IMR-90 (cell line): ENCODE measurements around the gene CFAP97.
A peak's percentile ranks its signal among the peaks of the same experiment; 100 is the strongest.

Experiments
- BHLHE40 ChIP-seq: fragments of 150-350 bp; IDR thresholded peaks from 2 replicates; pipeline ENCODE4 v1.6.1; 2016; ENCODE audit warnings: mild to moderate bottlenecking, low read depth, low read length
- CEBPB ChIP-seq: IDR thresholded peaks from 2 replicates; pipeline ENCODE4 v1.6.1; 2012; ENCODE audit warnings: low read depth, low read length, improper control_type of control experiment
- CTCF ChIP-seq: conservative IDR thresholded peaks from 2 replicates; pipeline ENCODE4 v1.5.1; 2012; ENCODE audit warnings: mild to moderate bottlenecking, low read depth, low read length, improper control_type of control experiment
- MAZ ChIP-seq: IDR thresholded peaks from 2 replicates; pipeline ENCODE4 v1.6.1; 2012; ENCODE audit warnings: low read depth, mild to moderate bottlenecking, low read length, improper control_type of control experiment, moderate library complexity, borderline replicate concordance
- MXI1 ChIP-seq: IDR thresholded peaks from 2 replicates; pipeline ENCODE4 v1.6.1; 2012; ENCODE audit warnings: low read depth, mild to moderate bottlenecking, low read length, moderate library complexity, borderline replicate concordance
- POLR2A ChIP-seq: IDR thresholded peaks from 2 replicates; pipeline ENCODE4 v1.6.1; 2012; ENCODE audit warnings: mild to moderate bottlenecking, low read depth, low read length
- RAD21 ChIP-seq: IDR thresholded peaks from 2 replicates; pipeline ENCODE4 v1.6.1; 2012; ENCODE audit warnings: low read length, improper control_type of control experiment
- RCOR1 ChIP-seq: IDR thresholded peaks from 2 replicates; pipeline ENCODE4 v1.6.1; 2012; ENCODE audit warnings: mild to moderate bottlenecking, low read length, improper control_type of control experiment; ENCODE audit not compliant: insufficient replicate concordance
- RFX5 ChIP-seq: IDR thresholded peaks from 2 replicates; pipeline ENCODE4 v1.8.0; 2012; ENCODE audit warnings: low read depth, mild to moderate bottlenecking, low read length, moderate library complexity
- SMC3 ChIP-seq: fragments of 150-350 bp; IDR thresholded peaks from 2 replicates; pipeline ENCODE4 v1.6.1; 2016; ENCODE audit warnings: low read depth, mild to moderate bottlenecking, antibody characterized with exemption, low read length, moderate library complexity
- USF2 ChIP-seq: fragments of 150-350 bp; IDR thresholded peaks from 2 replicates; pipeline ENCODE4 v1.6.1; 2017; ENCODE audit warnings: mild to moderate bottlenecking, antibody characterized with exemption, low read length, low read depth

GRCh38 chr4:185112104-185112503 is 91.7 kb downstream of the CFAP97 start:
- no peak for TF ChIP-seq CTCF
- no peak for TF ChIP-seq POLR2A
- no peak for TF ChIP-seq RFX5
- TF ChIP-seq RAD21 = no peak
- TF ChIP-seq CEBPB = no peak
- no peak for TF ChIP-seq SMC3
- no peak for TF ChIP-seq BHLHE40
- TF ChIP-seq RCOR1 = no peak
- TF ChIP-seq USF2 = no peak
- no peak for TF ChIP-seq MXI1
- TF ChIP-seq MAZ = peak; percentile 49; the same call in 1 of the 2 replicates
